GM19023 (cell line): ENCODE data around the gene SLC12A7.
"Not testable (repeated sequence)": the region's sequence is repeated elsewhere in the genome, so short reads cannot be mapped to it uniquely, and the experiment has no call there.

ENCODE experiments used
- ATAC-seq: cut with Tn5 transposase; IDR thresholded peaks from one replicate; pipeline ENCODE4 v1.9.1; 2021; ENCODE audit warnings: mild to moderate bottlenecking, moderate library complexity; ENCODE audit not compliant: unreplicated experiment

The SLC12A7 gene

GRCh38 chr5:1027631-1028441 is 84.0 kb downstream of the SLC12A7 start:
- ATAC-seq = no peak

GRCh38 chr5:1026700-1027621 is 84.9 kb downstream of the SLC12A7 start:
- ATAC-seq = no peak

GRCh38 chr5:1021969-1022336 is 89.9 kb downstream of the SLC12A7 start:
- not testable (repeated sequence) for ATAC-seq

GRCh38 chr5:1021136-1021968 is 90.5 kb downstream of the SLC12A7 start:
- no peak for ATAC-seq

GRCh38 chr5:1020452-1020961 is 91.4 kb downstream of the SLC12A7 start:
- no peak for ATAC-seq

- ATAC-seq = no peak
Observed at GRCh38 chr5:1019001-1019905, 92.6 kb downstream of the SLC12A7 start.

GRCh38 chr5:1018596-1018995 is 93.3 kb downstream of the SLC12A7 start:
- ATAC-seq = no peak

GRCh38 chr5:1017691-1018455 is 94.0 kb downstream of the SLC12A7 start:
- ATAC-seq = no peak

GRCh38 chr5:1017056-1017455 is 94.8 kb downstream of the SLC12A7 start:
- ATAC-seq = no peak

GRCh38 chr5:1016476-1016875 is 95.4 kb downstream of the SLC12A7 start:
- no peak for ATAC-seq

- ATAC-seq = no peak
Observed at GRCh38 chr5:1016036-1016435, 95.8 kb downstream of the SLC12A7 start.

GRCh38 chr5:1015507-1015906 is 96.4 kb downstream of the SLC12A7 start:
- no peak for ATAC-seq

GRCh38 chr5:1014781-1015221 is 97.1 kb downstream of the SLC12A7 start:
- ATAC-seq = no peak

GRCh38 chr5:1014346-1014745 is 97.5 kb downstream of the SLC12A7 start:
- ATAC-seq = no peak

- ATAC-seq = no peak
Observed at GRCh38 chr5:1013948-1014301, 97.9 kb downstream of the SLC12A7 start.

GRCh38 chr5:1013238-1013947 is 98.5 kb downstream of the SLC12A7 start:
- no peak for ATAC-seq

GRCh38 chr5:1012900-1013237 is 99.0 kb downstream of the SLC12A7 start:
- ATAC-seq = no peak

- no peak for ATAC-seq
Observed at GRCh38 chr5:1012313-1012841, 99.5 kb downstream of the SLC12A7 start.
